ENCODE measurements around the gene HBP1.
"Not testable (repeated sequence)": the region's sequence is repeated elsewhere in the genome, so short reads cannot be mapped to it uniquely, and the experiment has no call there.

Gene HBP1

DNA sequence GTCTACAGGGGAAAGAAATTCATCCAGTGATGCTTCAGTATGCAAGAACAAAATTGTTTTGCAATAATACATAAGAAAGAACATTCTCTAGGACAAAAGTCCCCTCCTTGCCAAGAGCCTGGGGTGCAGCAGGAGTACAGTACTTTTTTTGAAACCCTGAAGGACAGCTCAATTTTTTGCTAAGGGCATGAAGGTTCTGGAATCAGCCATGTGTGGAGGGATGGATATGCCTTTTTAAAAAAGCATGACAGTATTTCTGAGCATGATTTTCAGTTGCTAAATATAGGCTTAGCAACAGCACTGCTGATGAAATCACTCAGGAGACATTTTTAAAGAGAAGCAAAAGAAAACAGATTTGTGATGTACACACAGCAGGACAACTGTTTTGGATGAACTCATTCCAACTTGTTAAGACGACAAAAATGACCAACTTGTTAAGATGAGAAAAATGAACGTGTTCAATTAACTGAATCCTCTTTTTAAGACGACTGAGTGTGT is 39.3 kb downstream of the HBP1 start:
- H3K36me3 ChIP-seq (ENCODE audit: insufficient read depth, low read length) = peaks cover 41% of the 10 kb centered on the region
- no peaks in the 10 kb centered on the region for H3K27me3 ChIP-seq (ENCODE audit: insufficient read depth, low read length)
- no peak overlapping the region for H3K4me3 ChIP-seq (ENCODE audit: low read length)

DNA sequence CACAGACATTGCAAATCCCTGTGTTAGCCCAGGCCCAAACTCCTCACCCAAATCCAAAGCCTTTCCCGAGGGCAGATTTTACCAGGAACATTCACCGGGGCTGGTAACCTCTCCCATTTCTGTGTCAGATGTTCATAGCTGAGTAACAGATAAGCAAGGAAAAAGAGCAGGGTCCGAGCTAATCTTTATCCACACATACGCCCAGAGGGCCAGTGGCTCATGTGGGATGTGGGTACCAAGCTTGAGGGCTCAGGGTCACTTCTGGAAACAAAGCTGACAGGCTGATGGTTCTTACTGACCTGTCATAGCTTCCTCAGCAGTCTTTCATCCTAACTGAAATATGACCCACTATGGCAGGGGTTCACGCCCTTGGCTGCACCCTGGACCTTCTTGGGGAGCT is 39.8 kb downstream of the HBP1 start:
- Histone ChIP-seq H3K4me3 (ENCODE audit: low read length) (no peak overlapping the region), H3K4me1 (ENCODE audit: insufficient read depth, low read length) (no peaks in the 10 kb centered on the region), H3K27me3 (ENCODE audit: insufficient read depth, low read length) (no peaks in the 10 kb centered on the region), H3K9me3 (ENCODE audit: low read length) (peaks cover 3% of the 10 kb centered on the region), H2AFZ (ENCODE audit: low read depth, low read length) (no peak overlapping the region), H3K36me3 (ENCODE audit: insufficient read depth, low read length) (peaks cover 36% of the 10 kb centered on the region)

More for the DNA sequence above, 39.3 kb downstream of the HBP1 start:
- Histone ChIP-seq H3K4me1 (ENCODE audit: insufficient read depth, low read length) (no peaks in the 10 kb centered on the region), H3K9me3 (ENCODE audit: low read length) (no peaks in the 10 kb centered on the region), H2AFZ (ENCODE audit: low read depth, low read length) (no peak overlapping the region)

DNA sequence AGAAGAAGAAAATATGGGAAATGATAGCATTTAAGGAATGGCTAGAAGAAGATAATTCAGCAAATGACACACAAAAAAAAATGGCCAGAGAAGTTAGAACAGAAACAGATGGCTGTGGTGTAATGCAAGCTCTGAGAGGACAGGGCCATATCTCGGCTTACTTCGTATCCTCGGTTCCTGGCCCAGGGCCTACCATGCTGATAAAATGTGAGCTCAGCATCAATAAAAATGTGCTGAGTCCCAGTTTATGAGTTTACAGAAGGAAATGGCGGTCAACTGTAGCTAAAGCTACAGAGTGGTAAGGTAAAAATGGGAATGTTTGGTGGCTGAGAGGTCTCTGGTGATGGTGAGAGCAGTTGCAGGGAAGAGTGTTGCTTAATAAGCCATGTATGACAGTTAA is 40.8 kb downstream of the HBP1 start:
- H3K36me3 ChIP-seq (ENCODE audit: insufficient read depth, low read length) = peaks cover 29% of the 10 kb centered on the region
- no peak overlapping the region for H2AFZ ChIP-seq (ENCODE audit: low read depth, low read length)
- H3K27me3 ChIP-seq (ENCODE audit: insufficient read depth, low read length) = no peaks in the 10 kb centered on the region
- H3K4me3 ChIP-seq (ENCODE audit: low read length) = no peak overlapping the region
- H3K9me3 ChIP-seq (ENCODE audit: low read length) = peaks cover 6% of the 10 kb centered on the region
- H3K4me1 ChIP-seq (ENCODE audit: insufficient read depth, low read length) = no peaks in the 10 kb centered on the region

DNA sequence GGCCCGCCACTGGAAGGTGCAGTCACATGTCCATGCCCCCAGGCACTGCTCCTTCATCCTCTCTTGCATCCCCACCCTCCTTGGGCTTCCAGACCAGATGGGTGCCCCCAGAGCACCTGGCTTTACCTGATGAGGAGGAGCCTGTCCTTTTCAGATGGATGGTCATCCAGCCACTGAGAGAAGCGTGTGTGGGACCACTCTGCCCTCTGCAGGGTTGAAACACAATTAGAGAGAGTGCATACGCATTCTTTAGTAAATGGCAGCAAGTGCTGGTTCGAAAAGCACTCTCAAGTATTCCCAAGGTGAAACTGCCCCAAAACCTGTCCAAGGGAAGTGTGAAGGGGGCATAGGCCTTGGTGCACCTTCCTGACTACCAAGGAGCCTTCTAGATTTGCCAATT is 41.6 kb downstream of the HBP1 start:
- Histone ChIP-seq H3K27me3 (ENCODE audit: insufficient read depth, low read length) (no peaks in the 10 kb centered on the region), H3K4me1 (ENCODE audit: insufficient read depth, low read length) (no peaks in the 10 kb centered on the region), H2AFZ (ENCODE audit: low read depth, low read length) (no peak overlapping the region), H3K4me3 (ENCODE audit: low read length) (no peak overlapping the region), H3K36me3 (ENCODE audit: insufficient read depth, low read length) (peaks cover 24% of the 10 kb centered on the region), H3K9me3 (ENCODE audit: low read length) (peaks cover 6% of the 10 kb centered on the region)

DNA sequence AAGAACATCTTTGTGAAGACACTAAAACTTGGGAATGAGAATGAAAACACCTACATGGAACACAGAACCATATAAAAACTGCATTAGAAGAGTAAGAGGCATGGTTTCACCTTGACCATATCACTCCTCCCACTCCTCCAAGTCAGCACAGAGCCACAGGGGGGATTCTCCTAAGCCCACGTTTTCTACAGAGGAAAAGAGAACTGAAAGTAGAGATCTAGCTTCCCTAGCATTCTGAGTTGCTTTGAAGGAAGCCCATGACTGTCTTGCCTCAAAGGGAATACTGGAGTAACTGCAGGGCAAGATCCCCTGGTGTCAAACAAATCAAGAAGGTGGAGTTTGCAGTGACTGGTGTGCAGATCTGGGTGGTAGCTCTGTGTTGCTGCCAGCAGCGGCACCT is 43.9 kb downstream of the HBP1 start:
- peaks cover 16% of the 10 kb centered on the region for H3K36me3 ChIP-seq (ENCODE audit: insufficient read depth, low read length)
- H3K9me3 ChIP-seq (ENCODE audit: low read length) = peaks cover 6% of the 10 kb centered on the region
- H3K4me3 ChIP-seq (ENCODE audit: low read length) = no peak overlapping the region
- H2AFZ ChIP-seq (ENCODE audit: low read depth, low read length) = no peak overlapping the region
- no peaks in the 10 kb centered on the region for H3K4me1 ChIP-seq (ENCODE audit: insufficient read depth, low read length)
- no peaks in the 10 kb centered on the region for H3K27me3 ChIP-seq (ENCODE audit: insufficient read depth, low read length)

GRCh38 chr7:107213193-107213788 is 44.5 kb downstream of the HBP1 start:
- Histone ChIP-seq H3K4me1 (ENCODE audit: insufficient read depth, low read length) (no peaks in the 10 kb centered on the region), H2AFZ (ENCODE audit: low read depth, low read length) (no peak overlapping the region), H3K27me3 (ENCODE audit: insufficient read depth, low read length) (no peaks in the 10 kb centered on the region), H3K9me3 (ENCODE audit: low read length) (peaks cover 6% of the 10 kb centered on the region), H3K4me3 (ENCODE audit: low read length) (no peak overlapping the region), H3K36me3 (ENCODE audit: insufficient read depth, low read length) (peaks cover 16% of the 10 kb centered on the region)

GRCh38 chr7:107213945-107214344 is 45.1 kb downstream of the HBP1 start:
- H3K4me3 ChIP-seq (ENCODE audit: low read length) = no peak overlapping the region
- H3K27me3 ChIP-seq (ENCODE audit: insufficient read depth, low read length) = no peaks in the 10 kb centered on the region
- H3K4me1 ChIP-seq (ENCODE audit: insufficient read depth, low read length) = no peaks in the 10 kb centered on the region
- H2AFZ ChIP-seq (ENCODE audit: low read depth, low read length) = no peak overlapping the region
- peaks cover 13% of the 10 kb centered on the region for H3K36me3 ChIP-seq (ENCODE audit: insufficient read depth, low read length)
- peaks cover 6% of the 10 kb centered on the region for H3K9me3 ChIP-seq (ENCODE audit: low read length)

GRCh38 chr7:107219563-107220244 is 50.9 kb downstream of the HBP1 start:
- Histone ChIP-seq H2AFZ (ENCODE audit: low read depth, low read length) (no peak overlapping the region), H3K9me3 (ENCODE audit: low read length) (no peaks in the 10 kb centered on the region), H3K4me3 (ENCODE audit: low read length) (no peak overlapping the region), H3K4me1 (ENCODE audit: insufficient read depth, low read length) (peaks cover 24% of the 10 kb centered on the region), H3K27me3 (ENCODE audit: insufficient read depth, low read length) (no peaks in the 10 kb centered on the region), H3K36me3 (ENCODE audit: insufficient read depth, low read length) (no peaks in the 10 kb centered on the region)

- Histone ChIP-seq H3K4me3 (ENCODE audit: low read length) (no peak overlapping the region), H3K36me3 (ENCODE audit: insufficient read depth, low read length) (no peaks in the 10 kb centered on the region), H3K9me3 (ENCODE audit: low read length) (no peaks in the 10 kb centered on the region), H3K4me1 (ENCODE audit: insufficient read depth, low read length) (peaks cover 31% of the 10 kb centered on the region), H3K27me3 (ENCODE audit: insufficient read depth, low read length) (no peaks in the 10 kb centered on the region), H2AFZ (ENCODE audit: low read depth, low read length) (no peak overlapping the region)
Measured at GRCh38 chr7:107220356-107220755, 51.6 kb downstream of the HBP1 start.

DNA sequence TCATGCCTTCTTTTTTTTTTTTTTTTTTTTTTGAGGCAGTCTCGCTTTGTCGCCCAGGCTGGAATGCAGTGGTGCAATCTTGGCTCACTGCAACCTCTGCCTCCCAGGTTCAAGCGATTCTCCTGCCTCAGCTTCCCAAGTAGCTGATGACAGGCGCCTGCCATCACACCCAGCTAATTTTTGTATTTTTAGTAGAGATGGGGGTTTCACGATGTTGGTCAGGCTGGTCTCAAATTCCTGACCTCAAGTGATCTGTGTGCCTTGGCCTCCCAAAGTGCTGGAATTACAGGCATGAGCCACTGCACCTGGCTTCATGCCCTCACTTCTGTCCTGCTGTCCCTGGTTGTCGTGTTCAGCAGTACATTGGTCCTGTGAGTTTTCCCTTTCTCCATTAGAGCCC is 52.0 kb downstream of the HBP1 start:
- not testable (repeated sequence) for H3K9me3 ChIP-seq (ENCODE audit: low read length); H2AFZ ChIP-seq (ENCODE audit: low read depth, low read length); H3K27me3 ChIP-seq (ENCODE audit: insufficient read depth, low read length); H3K4me3 ChIP-seq (ENCODE audit: low read length); H3K36me3 ChIP-seq (ENCODE audit: insufficient read depth, low read length)
- H3K4me1 ChIP-seq (ENCODE audit: insufficient read depth, low read length) = peaks cover 35% of the 10 kb centered on the region

GRCh38 chr7:107224374-107225223 is 55.8 kb downstream of the HBP1 start:
- Histone ChIP-seq H3K4me1 (ENCODE audit: insufficient read depth, low read length) (peaks cover 43% of the 10 kb centered on the region), H3K36me3 (ENCODE audit: insufficient read depth, low read length) (no peaks in the 10 kb centered on the region), H3K4me3 (ENCODE audit: low read length) (no peak overlapping the region), H3K27me3 (ENCODE audit: insufficient read depth, low read length) (no peaks in the 10 kb centered on the region), H3K9me3 (ENCODE audit: low read length) (no peaks in the 10 kb centered on the region), H2AFZ (ENCODE audit: low read depth, low read length) (no peak overlapping the region)

DNA sequence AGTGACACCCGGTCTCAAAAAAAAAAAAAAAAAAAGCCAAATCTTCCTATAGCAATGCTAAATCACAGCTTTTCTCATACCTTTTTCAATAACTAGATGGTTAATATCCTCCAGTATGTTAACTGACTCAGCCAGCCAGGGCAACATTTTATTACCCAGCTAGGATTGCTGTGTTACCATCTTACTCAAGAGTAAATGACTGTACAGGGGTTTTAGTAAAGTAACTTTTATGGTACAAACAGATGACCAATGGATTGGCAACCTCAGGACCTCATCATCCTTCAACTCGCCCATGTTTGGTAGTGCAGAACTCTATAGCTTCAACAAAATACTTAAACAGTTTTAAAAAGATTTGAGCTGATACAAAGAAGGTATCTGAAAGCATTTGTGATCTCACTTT is 59.5 kb downstream of the HBP1 start:
- H3K9me3 ChIP-seq (ENCODE audit: low read length) = no peaks in the 10 kb centered on the region
- no peak overlapping the region for H3K4me3 ChIP-seq (ENCODE audit: low read length)
- H3K4me1 ChIP-seq (ENCODE audit: insufficient read depth, low read length) = peaks cover 36% of the 10 kb centered on the region
- H2AFZ ChIP-seq (ENCODE audit: low read depth, low read length) = no peak overlapping the region
- no peaks in the 10 kb centered on the region for H3K27me3 ChIP-seq (ENCODE audit: insufficient read depth, low read length)
- H3K36me3 ChIP-seq (ENCODE audit: insufficient read depth, low read length) = no peaks in the 10 kb centered on the region

- Histone ChIP-seq H3K4me3 (ENCODE audit: low read length) (no peak overlapping the region), H3K9me3 (ENCODE audit: low read length) (no peaks in the 10 kb centered on the region), H2AFZ (ENCODE audit: low read depth, low read length) (no peak overlapping the region), H3K4me1 (ENCODE audit: insufficient read depth, low read length) (peaks cover 28% of the 10 kb centered on the region), H3K27me3 (ENCODE audit: insufficient read depth, low read length) (no peaks in the 10 kb centered on the region), H3K36me3 (ENCODE audit: insufficient read depth, low read length) (no peaks in the 10 kb centered on the region)
Measured at GRCh38 chr7:107230334-107230733, 61.5 kb downstream of the HBP1 start.
